ENCODE measurements around the gene KCNJ2.

The KCNJ2 gene

DNA sequence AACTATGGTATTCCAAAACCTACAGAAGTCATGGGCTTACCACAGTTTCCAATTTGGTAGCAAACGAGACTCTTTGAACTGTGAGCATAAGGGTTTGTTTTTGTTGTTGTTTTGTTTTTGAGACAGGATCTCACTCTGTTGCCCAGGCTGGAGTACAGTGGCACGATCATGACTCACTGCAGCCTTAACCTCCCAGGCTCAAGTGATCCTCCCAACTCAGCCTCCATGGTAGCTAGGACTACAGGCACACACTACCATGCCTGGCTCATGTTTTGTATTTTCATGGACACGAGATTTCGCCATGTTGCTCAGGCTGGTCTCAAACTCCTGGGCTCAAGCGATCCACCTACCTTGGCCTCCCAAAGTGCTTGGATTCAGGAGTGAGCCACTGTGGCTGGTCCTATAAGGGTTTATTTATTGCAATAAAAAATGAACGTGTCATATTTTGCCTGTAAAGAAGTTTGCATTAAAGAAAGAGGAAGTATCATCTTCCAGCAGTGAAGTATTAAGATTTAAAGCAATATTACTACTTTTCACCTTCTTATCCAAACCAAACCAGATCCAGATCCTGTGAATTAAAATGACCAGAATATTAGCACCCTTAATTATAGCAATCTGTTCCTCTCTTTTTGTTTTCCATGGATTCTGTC, 37.2 kb downstream of the KCNJ2 start:
- no peaks in the 10 kb centered on the region for H3K36me3 ChIP-seq (ENCODE audit: control insufficient read depth, insufficient read depth, low read length, severe bottlenecking)
- H3K9ac ChIP-seq (ENCODE audit: low read length), result no peak overlapping the region
- no peak for DNase-seq (ENCODE audit: low read depth)
- H3K27me3 ChIP-seq (replicated peaks; ENCODE audit: control insufficient read depth, insufficient read depth, low read length), result peaks cover 4% of the 10 kb centered on the region
- no peak overlapping the region for H3K4me3 ChIP-seq (ENCODE audit: low read length)
- H3K4me1 ChIP-seq (ENCODE audit: control insufficient read depth, insufficient read depth, low read length), result no peaks in the 10 kb centered on the region
- H3K9me3 ChIP-seq (ENCODE audit: control insufficient read depth, low read length), result no peaks in the 10 kb centered on the region

GRCh38 chr17:70207184-70207583, 37.9 kb downstream of the KCNJ2 start:
- no peaks in the 10 kb centered on the region for H3K4me1 ChIP-seq (ENCODE audit: control insufficient read depth, insufficient read depth, low read length)
- H3K9ac ChIP-seq (ENCODE audit: low read length), result no peak overlapping the region
- no peak for DNase-seq (ENCODE audit: low read depth)
- H3K4me3 ChIP-seq (ENCODE audit: low read length), result no peak overlapping the region
- H3K9me3 ChIP-seq (ENCODE audit: control insufficient read depth, low read length), result no peaks in the 10 kb centered on the region
- no peaks in the 10 kb centered on the region for H3K36me3 ChIP-seq (ENCODE audit: control insufficient read depth, insufficient read depth, low read length, severe bottlenecking)
- H3K27me3 ChIP-seq (replicated peaks; ENCODE audit: control insufficient read depth, insufficient read depth, low read length), result peaks cover 4% of the 10 kb centered on the region

- Histone ChIP-seq H3K9ac (ENCODE audit: low read length) (no peak overlapping the region), H3K27me3 (replicated peaks; ENCODE audit: control insufficient read depth, insufficient read depth, low read length) (peaks cover 4% of the 10 kb centered on the region), H3K36me3 (ENCODE audit: control insufficient read depth, insufficient read depth, low read length, severe bottlenecking) (no peaks in the 10 kb centered on the region), H3K4me3 (ENCODE audit: low read length) (no peak overlapping the region), H3K9me3 (ENCODE audit: control insufficient read depth, low read length) (no peaks in the 10 kb centered on the region), H3K4me1 (ENCODE audit: control insufficient read depth, insufficient read depth, low read length) (no peaks in the 10 kb centered on the region)
- DNase-seq (ENCODE audit: low read depth), result no peak
These were observed 38.9 kb downstream of the KCNJ2 start for GRCh38 chr17:70208080-70208794.

DNA sequence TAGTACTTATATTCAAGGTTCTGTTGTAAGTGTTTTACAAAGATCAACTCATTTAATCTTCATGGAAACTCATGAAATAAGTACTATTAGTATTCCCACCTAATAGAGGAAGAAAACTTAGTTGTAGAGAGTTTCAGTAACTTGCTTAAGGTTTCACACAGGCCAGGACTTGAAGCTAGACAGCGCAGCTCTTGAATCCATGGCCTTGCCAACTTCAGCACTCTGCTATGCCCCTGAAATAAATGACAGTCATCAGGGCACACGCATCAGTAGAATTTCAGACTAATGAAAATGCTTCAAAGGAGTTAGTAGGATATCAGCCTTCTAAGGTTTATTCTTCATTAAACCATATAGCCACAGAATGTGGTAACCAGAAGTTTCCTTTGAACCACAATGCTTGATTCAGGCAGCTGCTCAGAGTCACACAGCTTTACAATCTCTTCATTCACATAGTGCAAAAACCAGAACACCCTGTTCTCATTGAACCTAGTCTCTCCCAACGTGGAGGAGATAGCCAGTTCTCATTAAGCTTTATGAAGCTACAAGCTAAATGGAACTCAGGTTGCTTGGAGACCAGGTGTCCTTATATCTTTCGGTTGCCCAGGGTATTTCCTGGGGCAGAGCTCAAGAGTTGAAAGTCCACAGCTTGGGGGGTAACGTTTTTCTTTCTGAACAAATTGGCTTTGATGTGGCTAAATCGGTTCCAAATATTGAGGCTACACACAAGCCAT, 39.7 kb downstream of the KCNJ2 start:
- peaks cover 3% of the 10 kb centered on the region for H3K9me3 ChIP-seq (ENCODE audit: control insufficient read depth, low read length)
- no peaks in the 10 kb centered on the region for H3K36me3 ChIP-seq (ENCODE audit: control insufficient read depth, insufficient read depth, low read length, severe bottlenecking)
- peaks cover 4% of the 10 kb centered on the region for H3K27me3 ChIP-seq (replicated peaks; ENCODE audit: control insufficient read depth, insufficient read depth, low read length)
- H3K4me3 ChIP-seq (ENCODE audit: low read length), result no peak overlapping the region
- no peak for DNase-seq (ENCODE audit: low read depth)
- no peaks in the 10 kb centered on the region for H3K4me1 ChIP-seq (ENCODE audit: control insufficient read depth, insufficient read depth, low read length)
- H3K9ac ChIP-seq (ENCODE audit: low read length), result no peak overlapping the region

DNA sequence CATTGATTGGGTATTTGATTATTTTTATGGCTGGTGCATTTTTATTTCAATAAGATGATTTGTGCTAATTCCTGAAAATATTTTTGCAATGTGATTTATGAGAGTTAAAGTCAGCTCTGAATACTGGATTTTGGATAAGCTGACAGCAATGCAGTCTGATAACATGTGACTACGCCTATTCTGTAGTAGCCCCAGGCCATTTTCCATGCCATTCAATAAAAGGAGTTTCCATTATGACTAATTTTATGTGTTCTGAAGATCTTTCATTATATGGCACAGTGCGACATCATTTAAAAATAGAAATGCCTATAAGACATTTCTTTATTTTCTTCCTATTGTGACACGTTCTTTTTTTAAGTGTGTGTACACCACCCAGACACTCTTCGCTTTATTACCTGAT, 46.3 kb downstream of the KCNJ2 start:
- Histone ChIP-seq H3K9ac (ENCODE audit: low read length) (no peak overlapping the region), H3K4me3 (ENCODE audit: low read length) (no peak overlapping the region), H3K27me3 (replicated peaks; ENCODE audit: control insufficient read depth, insufficient read depth, low read length) (no peaks in the 10 kb centered on the region), H3K36me3 (ENCODE audit: control insufficient read depth, insufficient read depth, low read length, severe bottlenecking) (no peaks in the 10 kb centered on the region), H3K4me1 (ENCODE audit: control insufficient read depth, insufficient read depth, low read length) (no peaks in the 10 kb centered on the region), H3K9me3 (ENCODE audit: control insufficient read depth, low read length) (peaks cover 4% of the 10 kb centered on the region)
- DNase-seq (ENCODE audit: low read depth), result no peak

DNA sequence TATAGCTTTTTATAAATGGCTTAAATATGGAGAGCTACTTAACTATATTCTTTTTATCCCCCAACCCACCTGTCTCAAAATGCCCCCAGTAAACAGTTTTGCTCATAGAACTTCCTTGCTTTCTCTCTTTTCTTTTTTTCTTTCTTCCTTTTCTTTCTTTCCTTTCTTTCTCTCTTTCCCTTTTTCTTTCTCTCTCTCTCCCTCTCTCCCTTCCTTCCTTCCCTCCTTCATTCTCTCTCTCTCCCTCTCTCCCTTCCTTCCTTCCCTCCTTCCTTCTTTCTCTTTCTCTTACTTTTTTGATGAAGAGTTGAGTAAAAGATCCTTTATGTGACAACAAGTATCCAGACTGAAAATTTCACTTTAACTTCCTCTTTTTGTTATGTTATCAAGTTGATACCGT, 48.2 kb downstream of the KCNJ2 start:
- Histone ChIP-seq H3K4me3 (ENCODE audit: low read length) (no peak overlapping the region), H3K4me1 (ENCODE audit: control insufficient read depth, insufficient read depth, low read length) (no peaks in the 10 kb centered on the region), H3K9me3 (ENCODE audit: control insufficient read depth, low read length) (peaks cover 4% of the 10 kb centered on the region), H3K27me3 (replicated peaks; ENCODE audit: control insufficient read depth, insufficient read depth, low read length) (no peaks in the 10 kb centered on the region), H3K9ac (ENCODE audit: low read length) (no peak overlapping the region), H3K36me3 (ENCODE audit: control insufficient read depth, insufficient read depth, low read length, severe bottlenecking) (no peaks in the 10 kb centered on the region)
- no peak for DNase-seq (ENCODE audit: low read depth)

DNA sequence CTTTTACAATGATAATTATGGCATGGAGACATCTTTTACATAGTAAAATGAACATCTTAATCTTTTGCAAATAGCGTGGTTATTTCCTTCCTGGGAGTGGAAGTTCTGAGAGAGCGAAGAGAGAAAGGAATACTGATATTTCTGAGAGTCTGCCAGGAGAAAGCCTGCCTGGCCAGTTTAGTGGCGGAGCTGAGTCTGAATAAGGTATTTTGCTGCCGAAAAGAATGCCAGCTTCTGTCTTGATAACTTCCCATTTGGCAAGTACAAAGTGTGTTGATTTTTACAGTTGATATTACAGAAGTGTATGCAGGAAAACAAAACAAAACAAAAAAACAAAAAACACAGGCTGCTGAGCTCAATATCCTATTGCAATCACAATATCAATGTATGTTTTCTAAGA, 55.9 kb downstream of the KCNJ2 start:
- Histone ChIP-seq H3K9ac (ENCODE audit: low read length) (no peak overlapping the region), H3K36me3 (ENCODE audit: control insufficient read depth, insufficient read depth, low read length, severe bottlenecking) (no peaks in the 10 kb centered on the region), H3K4me1 (ENCODE audit: control insufficient read depth, insufficient read depth, low read length) (no peaks in the 10 kb centered on the region), H3K4me3 (ENCODE audit: low read length) (no peak overlapping the region), H3K9me3 (ENCODE audit: control insufficient read depth, low read length) (no peaks in the 10 kb centered on the region), H3K27me3 (replicated peaks; ENCODE audit: control insufficient read depth, insufficient read depth, low read length) (peaks cover 4% of the 10 kb centered on the region)
- no peak for DNase-seq (ENCODE audit: low read depth)

Data from adipocyte (in vitro differentiated cells).